VCaP (cell line): Measurements from ENCODE around the gene ZNF627.

ENCODE experiments used
- H3K27ac ChIP-seq: fragments of 450-650 bp; 2 replicates; pipeline ENCODE4 v1.5.1; 2017
- CTCF ChIP-seq: fragments of 450-650 bp; conservative IDR thresholded peaks from 2 replicates; pipeline ENCODE4 v1.5.1; 2017; ENCODE audit warnings: mild to moderate bottlenecking, moderate library complexity

The ZNF627 gene

GRCh38 chr19:11580116-11580515, 17.2 kb upstream of the ZNF627 start:
- H3K27ac ChIP-seq = peak overlapping the region; percentile 90; the same call in 1 of the 2 replicates

GRCh38 chr19:11581740-11582139, 15.5 kb upstream of the ZNF627 start:
- H3K27ac ChIP-seq = peak overlapping the region; percentile 90
- TF ChIP-seq CTCF = no peak

More at GRCh38 chr19:11580116-11580515, 17.2 kb upstream of the ZNF627 start:
- TF ChIP-seq CTCF = no peak

GRCh38 chr19:11586331-11586730, 11.0 kb upstream of the ZNF627 start:
- no peak for TF ChIP-seq CTCF
- no peak overlapping the region for H3K27ac ChIP-seq

GRCh38 chr19:11587302-11587974, 9.8 kb upstream of the ZNF627 start:
- TF ChIP-seq CTCF = peak; percentile 81
- H3K27ac ChIP-seq = peak overlapping the region; percentile 38

GRCh38 chr19:11587975-11588631, 9.2 kb upstream of the ZNF627 start:
- TF ChIP-seq CTCF = peak; percentile 53
- peak overlapping the region; percentile 38 for H3K27ac ChIP-seq

GRCh38 chr19:11594084-11594483, 3.2 kb upstream of the ZNF627 start:
- no peak overlapping the region for H3K27ac ChIP-seq
- no peak for TF ChIP-seq CTCF

- H3K27ac ChIP-seq = no peak overlapping the region
- TF ChIP-seq CTCF = no peak
These were observed 1.1 kb upstream of the ZNF627 start for GRCh38 chr19:11596156-11596555.
